DND-41 (cell line): ENCODE measurements around the gene FAM114A1.

Experiments used
- EZH2 ChIP-seq: IDR thresholded peaks from 3 replicates; pipeline ENCODE4 v1.6.1; 2012; ENCODE audit warnings: borderline replicate concordance, low read depth, mild to moderate bottlenecking, moderate library complexity, low read length, inconsistent platforms; ENCODE audit not compliant: severe bottlenecking
- TF ChIP-seq, protein P1 (sequence below): IDR thresholded peaks from 2 replicates; pipeline ENCODE4 v1.5.1; 2012; ENCODE audit warnings: borderline replicate concordance, low read length, moderate library complexity, mild to moderate bottlenecking; ENCODE audit not compliant: poor library complexity, severe bottlenecking; ENCODE audit errors: extremely low read depth

DNA sequence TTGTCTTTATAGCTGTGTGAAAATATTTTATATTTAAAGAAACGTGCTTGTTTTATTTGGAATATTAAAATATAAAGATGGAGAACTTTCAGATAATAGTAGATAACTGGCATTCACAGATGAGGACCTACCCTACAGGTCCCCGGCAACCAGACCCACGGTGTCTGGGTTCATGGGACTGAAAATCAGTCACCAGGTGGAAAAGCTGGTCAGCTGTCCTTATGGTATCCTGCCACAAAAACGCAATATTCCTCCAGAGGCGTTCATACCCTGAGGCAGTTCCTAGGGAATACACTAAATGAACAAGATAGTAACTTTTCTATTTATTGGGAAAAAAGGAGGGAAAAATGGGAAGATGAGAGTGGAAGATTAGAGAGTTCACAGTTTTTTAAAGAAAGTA lies 12.1 kb upstream of the FAM114A1 start:
- TF ChIP-seq EZH2, result no peak
- TF ChIP-seq, protein P1, sequence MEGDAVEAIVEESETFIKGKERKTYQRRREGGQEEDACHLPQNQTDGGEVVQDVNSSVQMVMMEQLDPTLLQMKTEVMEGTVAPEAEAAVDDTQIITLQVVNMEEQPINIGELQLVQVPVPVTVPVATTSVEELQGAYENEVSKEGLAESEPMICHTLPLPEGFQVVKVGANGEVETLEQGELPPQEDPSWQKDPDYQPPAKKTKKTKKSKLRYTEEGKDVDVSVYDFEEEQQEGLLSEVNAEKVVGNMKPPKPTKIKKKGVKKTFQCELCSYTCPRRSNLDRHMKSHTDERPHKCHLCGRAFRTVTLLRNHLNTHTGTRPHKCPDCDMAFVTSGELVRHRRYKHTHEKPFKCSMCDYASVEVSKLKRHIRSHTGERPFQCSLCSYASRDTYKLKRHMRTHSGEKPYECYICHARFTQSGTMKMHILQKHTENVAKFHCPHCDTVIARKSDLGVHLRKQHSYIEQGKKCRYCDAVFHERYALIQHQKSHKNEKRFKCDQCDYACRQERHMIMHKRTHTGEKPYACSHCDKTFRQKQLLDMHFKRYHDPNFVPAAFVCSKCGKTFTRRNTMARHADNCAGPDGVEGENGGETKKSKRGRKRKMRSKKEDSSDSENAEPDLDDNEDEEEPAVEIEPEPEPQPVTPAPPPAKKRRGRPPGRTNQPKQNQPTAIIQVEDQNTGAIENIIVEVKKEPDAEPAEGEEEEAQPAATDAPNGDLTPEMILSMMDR, result no peak
